DMS153 (cell line): Measurements from ENCODE around the gene INTU.
"Not testable (repeated sequence)": the region's sequence is repeated elsewhere in the genome, so short reads cannot be mapped to it uniquely, and the experiment has no call there.

ENCODE experiments used
- DNase-seq: peaks from one replicate; lab custom pipeline; 2025; lab: John Stamatoyannopoulos, UW

Gene INTU

GRCh38 chr4:127643791-127644190, 11.0 kb downstream of the INTU start:
- peak; percentile 63 for DNase-seq

- DNase-seq: no peak
Observed at GRCh38 chr4:127648061-127648460, 15.3 kb downstream of the INTU start.

GRCh38 chr4:127655590-127655989, 22.8 kb downstream of the INTU start:
- DNase-seq: not testable (repeated sequence)

GRCh38 chr4:127656047-127656680, 23.4 kb downstream of the INTU start:
- DNase-seq: no peak

- DNase-seq: no peak
Observed at GRCh38 chr4:127660284-127660885, 27.6 kb downstream of the INTU start.

- DNase-seq: no peak
Observed at GRCh38 chr4:127667116-127667515, 34.4 kb downstream of the INTU start.

GRCh38 chr4:127667772-127668171, 35.0 kb downstream of the INTU start:
- DNase-seq: no peak

- DNase-seq: no peak
Observed at GRCh38 chr4:127668770-127669169, 36.0 kb downstream of the INTU start.

GRCh38 chr4:127669691-127670090, 36.9 kb downstream of the INTU start:
- DNase-seq: no peak

- DNase-seq: no peak
Observed at GRCh38 chr4:127672111-127672510, 39.4 kb downstream of the INTU start.

GRCh38 chr4:127685292-127685691, 52.5 kb downstream of the INTU start:
- DNase-seq: no peak

- DNase-seq: no peak
Observed at GRCh38 chr4:127686658-127687057, 53.9 kb downstream of the INTU start.

- DNase-seq: no peak
Observed at GRCh38 chr4:127687580-127687979, 54.8 kb downstream of the INTU start.

GRCh38 chr4:127698789-127699200, 66.0 kb downstream of the INTU start:
- DNase-seq: no peak

- peak; percentile 73 for DNase-seq
Observed at GRCh38 chr4:127708985-127709384, 76.2 kb downstream of the INTU start.

- DNase-seq: peak; percentile 24
Observed at GRCh38 chr4:127709456-127709855, 76.7 kb downstream of the INTU start.

- no peak for DNase-seq
Observed at GRCh38 chr4:127730142-127730913, 97.6 kb downstream of the INTU start, which contains the start of gene SLC25A31. Gene SLC25A31 (plus strand): TSS chr4:127730400. CDS start chr4:127730546, 146 bp downstream.

- no peak for DNase-seq
Observed at GRCh38 chr4:127731406-127731805, 98.6 kb downstream of the INTU start.

- DNase-seq: peak; percentile 16
Observed at GRCh38 chr4:127732623-127733328, 100.0 kb downstream of the INTU start.

- DNase-seq: no peak
Observed at GRCh38 chr4:127734976-127735375, 102.2 kb downstream of the INTU start.

GRCh38 chr4:127737295-127737694, 104.5 kb downstream of the INTU start:
- DNase-seq: no peak

GRCh38 chr4:127741247-127741646, 108.5 kb downstream of the INTU start:
- DNase-seq: no peak
